IPS DF 4.7 (cell line): ENCODE data around the gene AKAP9.
"Not testable (repeated sequence)": the region's sequence is repeated elsewhere in the genome, so short reads cannot be mapped to it uniquely, and the experiment has no call there.

Source experiments
- DNase-seq: peaks from one replicate; pipeline ENCODE4 v3.0.0-alpha.2; 2013; ENCODE audit warnings: low spot score; ENCODE audit errors: extremely low read depth

Gene AKAP9

DNA sequence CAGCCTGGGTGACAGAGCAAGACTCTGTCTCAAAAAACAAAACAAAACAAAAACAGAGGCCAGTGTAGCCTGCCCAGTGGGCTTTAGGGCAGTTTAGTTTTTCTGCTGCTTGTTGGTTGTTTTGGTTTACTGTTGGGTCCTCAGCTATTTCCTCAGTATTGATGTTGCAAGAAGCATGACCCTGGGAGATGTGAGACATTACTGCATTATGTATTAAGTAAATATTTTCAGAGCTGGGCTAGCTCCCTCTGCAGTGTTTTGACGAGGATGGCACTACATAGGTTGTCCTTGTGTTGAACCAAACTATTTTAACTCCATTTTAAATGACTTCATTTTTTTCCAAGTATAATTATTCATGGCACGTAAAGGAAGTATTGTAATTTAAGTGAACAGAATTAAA is 4.8 kb downstream of the AKAP9 start:
- DNase-seq = no peak

DNA sequence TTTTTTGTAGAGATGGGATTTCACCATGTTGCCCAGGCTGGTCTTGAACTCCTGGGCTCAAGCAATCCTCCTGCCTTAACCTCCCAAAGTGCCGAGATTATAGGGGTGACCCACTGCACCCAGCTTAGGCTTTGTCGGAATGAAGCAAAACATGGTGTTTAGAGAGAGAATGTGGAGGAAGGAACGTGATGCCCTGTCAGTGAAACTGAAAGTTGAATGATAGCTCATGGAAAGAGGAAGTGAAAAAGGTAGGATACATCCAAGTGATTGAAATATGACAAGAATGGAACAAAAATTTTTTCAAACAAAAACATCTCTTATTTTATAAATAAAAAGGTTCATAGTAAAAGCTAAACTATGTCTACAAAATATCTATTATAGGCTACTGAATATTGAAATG is 5.9 kb downstream of the AKAP9 start:
- no peak for DNase-seq

GRCh38 chr7:91947948-91948347 is 7.3 kb downstream of the AKAP9 start:
- DNase-seq = no peak

DNA sequence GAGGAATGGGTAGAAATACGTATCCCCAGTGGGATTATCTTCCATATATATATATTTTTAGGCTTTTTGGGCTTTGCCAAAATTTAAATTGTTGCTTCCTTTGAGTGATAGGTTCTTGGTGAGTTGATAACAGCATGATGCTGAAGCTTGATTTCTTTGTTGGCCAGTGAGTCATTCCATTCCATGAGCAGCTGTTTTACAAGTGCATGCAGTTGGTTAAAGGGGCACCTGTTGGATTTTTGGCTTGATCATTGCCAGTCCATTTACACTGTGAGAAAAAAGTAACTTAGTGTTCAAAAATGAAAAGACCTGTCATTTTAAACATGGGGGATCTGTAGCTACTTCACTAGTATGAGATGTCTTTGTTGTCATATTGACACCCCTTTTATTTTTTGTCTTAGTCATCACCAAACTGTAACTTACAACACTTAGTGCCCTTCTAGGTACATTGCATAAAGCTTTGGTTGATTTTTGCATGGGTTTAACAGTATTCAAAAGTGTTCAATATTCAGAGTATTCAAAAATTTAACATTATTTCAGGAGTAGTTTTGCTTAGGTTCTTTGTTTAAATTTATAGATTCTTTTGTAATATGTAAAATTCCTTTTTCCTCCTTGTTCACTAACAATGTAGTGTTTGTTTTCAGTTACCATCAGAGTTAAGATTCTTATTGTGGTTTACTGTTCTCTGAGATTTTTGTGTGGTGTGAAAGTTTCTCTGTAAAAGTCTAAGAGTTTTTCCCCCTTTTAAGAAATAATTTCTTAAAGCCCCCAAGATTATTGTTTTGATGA is 8.8 kb downstream of the AKAP9 start:
- no peak for DNase-seq

DNA sequence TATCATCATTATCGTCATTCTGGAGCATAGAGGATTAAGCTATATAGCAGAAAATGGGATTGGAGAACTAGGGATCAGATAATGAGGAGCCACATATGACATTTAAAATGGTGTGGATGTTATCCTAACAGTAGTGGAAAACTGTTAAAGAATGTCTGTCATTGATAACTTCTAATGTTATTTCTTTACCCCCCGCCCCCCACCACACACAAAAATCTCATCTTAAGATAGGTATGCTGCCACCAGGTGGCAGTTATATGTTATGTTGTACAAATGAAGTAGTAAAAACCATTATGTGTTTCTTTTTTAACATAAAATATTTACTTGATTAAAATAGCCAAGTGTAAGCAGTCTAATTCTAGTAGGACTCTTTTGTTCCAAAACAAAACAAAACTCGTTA is 13.0 kb downstream of the AKAP9 start:
- no peak for DNase-seq

DNA sequence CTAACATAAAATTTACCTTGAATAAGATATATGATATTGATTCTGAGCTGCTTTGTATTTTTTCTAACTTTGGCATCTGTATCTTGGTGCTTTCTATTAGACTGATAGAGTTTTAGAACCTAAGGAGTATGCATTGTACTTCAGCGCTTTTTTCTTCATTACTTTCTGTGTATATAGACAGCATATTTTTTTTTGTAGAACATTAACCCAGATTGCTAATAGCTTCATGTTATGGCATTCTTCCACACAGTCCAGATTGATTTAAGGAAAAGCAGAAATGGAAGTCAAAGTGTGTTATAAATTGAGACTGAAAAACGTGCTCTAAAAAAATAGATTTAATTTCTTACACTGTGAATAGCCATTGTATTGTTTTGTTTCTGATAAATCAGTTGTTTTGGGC is 15.8 kb downstream of the AKAP9 start:
- not testable (repeated sequence) for DNase-seq

- DNase-seq = no peak
These were observed 16.6 kb downstream of the AKAP9 start for GRCh38 chr7:91957232-91957631.

- DNase-seq = no peak
These were observed 17.2 kb downstream of the AKAP9 start for GRCh38 chr7:91957823-91958222.

DNA sequence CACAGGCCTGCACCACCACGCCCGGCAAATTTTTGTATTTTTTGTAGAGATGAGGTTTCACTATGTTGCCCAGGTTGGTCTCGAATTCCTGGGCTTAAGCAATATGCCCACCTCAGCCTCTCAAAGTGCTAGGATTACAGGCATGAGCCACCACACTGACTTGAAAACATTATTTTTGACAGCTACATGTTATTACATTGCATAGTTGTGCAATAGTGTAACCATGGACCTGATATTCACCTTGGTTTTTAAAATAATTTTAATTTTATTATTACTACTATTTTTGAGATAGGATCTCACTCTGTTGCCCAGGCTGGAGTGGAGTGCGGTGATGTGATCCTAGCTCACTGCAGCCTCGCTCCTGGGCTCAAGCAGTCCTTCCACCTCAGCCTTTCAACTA is 18.4 kb downstream of the AKAP9 start:
- no peak for DNase-seq

- no peak for DNase-seq
These were observed 21.2 kb downstream of the AKAP9 start for GRCh38 chr7:91961816-91962215.

DNA sequence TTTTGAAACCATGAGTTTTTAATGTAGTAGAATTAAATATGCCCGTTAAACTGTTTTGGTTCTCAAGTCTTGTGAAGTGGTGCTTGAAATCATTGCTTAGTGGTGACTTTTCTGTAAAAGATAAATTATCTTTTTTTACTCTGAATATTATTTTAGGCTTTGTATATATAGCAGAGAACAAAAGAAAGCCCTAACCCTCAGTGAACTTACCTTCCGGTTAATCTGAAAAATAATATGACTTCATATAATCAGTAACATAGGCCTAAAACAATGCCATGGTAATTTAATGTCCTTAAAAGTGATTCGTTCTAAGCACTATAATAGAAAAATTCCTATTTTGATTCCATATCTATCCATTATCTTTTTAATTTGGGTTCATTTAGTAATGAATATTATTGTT is 21.8 kb downstream of the AKAP9 start:
- no peak for DNase-seq

GRCh38 chr7:91967513-91967912 is 26.9 kb downstream of the AKAP9 start:
- not testable (repeated sequence) for DNase-seq

DNA sequence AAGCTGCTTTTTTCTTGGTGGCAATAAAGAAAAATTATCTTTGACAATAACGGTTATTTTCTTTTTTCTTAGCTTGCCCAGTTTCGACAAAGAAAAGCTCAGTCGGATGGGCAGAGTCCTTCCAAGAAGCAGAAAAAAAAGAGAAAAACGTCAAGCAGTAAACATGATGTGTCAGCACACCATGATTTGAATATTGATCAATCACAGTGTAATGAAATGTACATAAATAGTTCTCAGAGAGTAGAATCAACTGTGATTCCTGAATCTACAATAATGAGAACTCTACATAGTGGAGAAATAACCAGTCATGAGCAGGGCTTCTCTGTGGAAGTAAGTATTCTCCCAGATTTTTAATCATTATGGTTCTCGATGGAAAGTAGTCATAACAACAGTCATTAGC is 33.0 kb downstream of the AKAP9 start:
- no peak for DNase-seq

DNA sequence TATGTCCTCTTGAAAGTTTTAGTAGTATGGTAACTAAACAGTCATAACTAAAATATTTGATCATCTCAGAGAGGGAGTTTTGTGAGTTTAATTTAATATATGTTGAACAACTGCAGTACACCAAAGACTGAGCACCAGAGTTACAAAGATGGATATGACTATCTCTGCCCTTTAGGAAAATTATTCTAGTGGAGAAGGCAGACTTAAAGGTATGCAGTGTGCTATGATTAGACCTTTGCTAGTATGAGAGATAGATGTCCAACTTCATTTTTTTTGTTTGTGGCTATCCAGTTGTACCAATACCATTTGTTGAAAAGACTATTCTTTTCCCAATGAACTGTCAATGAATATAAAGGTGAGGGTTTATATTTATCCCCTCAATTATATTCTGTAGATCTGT is 33.4 kb downstream of the AKAP9 start:
- DNase-seq = no peak

DNA sequence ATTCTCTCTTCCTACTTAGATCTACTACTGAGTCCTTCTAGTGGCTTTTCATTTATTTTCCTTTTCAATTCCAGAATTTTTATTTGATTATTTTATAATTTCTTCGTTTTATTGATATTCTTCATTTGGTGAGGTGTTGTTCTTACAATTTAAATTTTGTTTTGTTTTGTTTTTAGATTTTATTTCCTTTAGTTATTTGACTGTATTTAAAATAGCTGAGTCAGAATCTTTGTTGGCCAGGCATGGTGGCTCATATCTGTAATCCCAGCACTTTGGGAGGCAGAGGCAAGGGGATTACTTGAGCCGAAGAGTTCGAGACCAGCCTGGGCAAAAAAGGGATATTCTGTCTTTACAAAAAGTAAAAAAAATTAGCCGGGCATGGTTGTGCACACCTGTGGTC is 36.1 kb downstream of the AKAP9 start:
- no peak for DNase-seq

DNA sequence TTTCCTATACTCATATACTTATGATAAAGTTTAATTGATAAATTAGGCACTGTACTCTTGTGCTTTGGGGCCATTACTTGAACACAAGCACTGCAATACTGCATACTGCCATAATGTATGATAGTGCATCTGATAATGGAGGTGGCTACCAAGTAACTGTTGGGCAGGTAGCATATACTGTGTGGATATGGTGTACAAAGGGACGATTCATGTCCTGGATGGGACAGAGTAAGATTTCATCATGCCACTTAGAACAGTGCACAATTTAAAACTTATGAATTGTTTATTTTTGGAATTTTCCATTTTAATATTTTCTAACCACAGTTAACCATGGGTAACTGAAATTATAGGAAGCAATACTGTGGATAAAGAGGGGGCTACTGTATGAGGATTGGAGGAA is 38.9 kb downstream of the AKAP9 start:
- no peak for DNase-seq

DNA sequence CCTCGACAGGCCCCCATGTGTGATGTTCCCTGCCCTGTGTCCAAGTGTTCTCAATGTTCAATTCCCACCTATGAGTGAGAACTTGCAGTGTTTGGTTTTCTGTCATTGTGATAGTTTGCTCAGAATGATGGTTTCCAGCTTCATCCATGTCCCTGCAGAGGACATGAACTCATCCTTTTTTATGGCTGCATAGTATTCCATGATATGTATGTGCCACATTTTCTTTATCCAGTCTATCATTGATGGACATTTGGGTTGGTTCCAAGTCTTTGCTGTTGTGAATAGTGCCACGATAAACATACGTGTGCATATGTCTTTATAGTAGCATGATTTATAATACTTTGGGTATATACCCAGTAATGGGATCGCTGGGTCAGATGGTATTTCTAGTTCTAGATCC is 41.7 kb downstream of the AKAP9 start:
- not testable (repeated sequence) for DNase-seq

DNA sequence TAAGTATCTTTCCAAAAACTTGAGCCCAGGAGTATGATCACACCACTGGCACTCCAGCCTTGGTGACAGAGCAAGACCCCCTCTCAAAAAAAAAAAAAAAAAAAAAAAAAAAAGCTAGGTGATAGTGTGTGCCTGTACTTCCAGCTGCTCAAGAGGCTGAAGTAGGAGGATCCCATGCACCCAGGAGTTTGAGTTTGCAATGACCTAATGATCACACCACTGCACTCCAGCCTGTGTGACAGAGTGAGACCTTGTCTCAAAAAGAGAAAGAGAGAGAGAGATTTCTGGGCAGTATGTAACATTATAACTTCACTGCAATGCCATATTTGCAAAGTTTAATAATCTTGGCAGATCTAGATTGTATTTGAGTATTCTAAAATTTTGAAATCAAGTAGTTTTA is 47.6 kb downstream of the AKAP9 start:
- DNase-seq = no peak

DNA sequence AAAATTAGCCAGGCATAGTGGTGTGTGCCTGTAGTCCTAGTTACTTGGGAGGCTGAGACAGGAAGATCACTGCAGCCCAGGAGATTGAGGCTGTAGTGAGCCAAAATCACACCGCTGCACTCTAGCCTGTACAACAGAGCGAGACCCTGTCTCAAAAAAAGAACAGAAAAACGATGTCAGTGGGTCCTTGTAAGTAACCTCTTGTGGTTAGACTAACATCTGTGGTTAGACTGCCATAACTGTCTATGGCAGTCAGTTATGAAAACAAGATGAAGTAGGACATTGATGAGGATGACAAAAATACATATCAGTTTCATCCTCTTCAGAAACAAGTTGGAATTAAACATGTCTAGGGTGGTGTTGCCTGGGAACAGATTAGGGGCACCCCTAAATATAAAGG is 53.3 kb downstream of the AKAP9 start:
- DNase-seq = no peak

DNA sequence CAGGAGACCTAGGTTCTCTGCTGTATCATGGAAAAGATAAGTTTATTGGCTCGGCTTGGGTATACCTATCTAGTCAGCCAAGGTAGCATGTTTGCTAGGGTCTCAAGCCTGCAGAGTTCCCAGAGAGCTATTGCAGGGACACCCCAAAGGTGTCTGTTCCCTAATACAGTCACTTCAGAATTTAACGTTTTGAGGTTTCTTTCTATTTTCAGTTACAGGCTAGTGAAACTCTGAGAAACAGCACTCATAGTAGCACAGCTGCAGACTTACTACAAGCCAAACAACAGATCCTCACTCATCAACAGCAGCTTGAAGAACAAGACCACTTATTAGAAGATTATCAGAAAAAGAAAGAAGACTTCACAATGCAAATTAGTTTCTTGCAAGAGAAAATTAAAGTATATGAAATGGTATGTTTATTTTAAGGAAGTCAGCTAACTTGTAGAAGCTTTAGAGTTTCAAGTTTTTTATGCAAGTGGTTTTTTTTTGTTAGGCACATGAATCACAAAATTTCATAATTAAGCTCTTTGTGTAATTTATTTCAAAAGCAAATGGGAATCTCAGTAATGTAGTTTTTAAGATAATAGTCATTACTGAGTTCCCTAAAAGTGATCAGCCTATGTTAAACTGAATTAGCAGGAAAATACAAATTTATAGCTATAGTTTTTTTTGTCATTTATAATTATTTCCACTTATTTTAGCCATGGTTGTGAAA is 54.9 kb downstream of the AKAP9 start:
- no peak for DNase-seq

- DNase-seq = no peak
These were observed 59.2 kb downstream of the AKAP9 start for GRCh38 chr7:91999631-92000565.

DNA sequence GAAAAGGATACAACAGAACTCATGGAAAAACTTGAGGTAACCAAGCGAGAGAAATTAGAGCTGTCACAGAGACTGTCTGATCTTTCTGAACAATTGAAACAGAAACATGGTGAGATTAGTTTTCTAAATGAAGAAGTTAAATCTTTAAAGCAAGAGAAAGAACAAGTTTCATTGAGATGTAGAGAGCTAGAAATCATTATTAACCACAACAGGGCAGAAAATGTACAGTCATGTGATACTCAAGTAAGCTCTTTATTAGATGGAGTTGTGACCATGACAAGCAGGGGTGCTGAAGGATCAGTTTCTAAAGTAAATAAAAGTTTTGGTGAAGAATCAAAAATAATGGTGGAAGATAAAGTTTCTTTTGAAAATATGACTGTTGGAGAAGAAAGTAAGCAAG is 62.1 kb downstream of the AKAP9 start:
- DNase-seq = no peak
